T-helper 1 cell (primary cell): ENCODE data around the gene NIPBL.
A peak's percentile ranks its signal among the peaks of the same experiment; 100 is the strongest.
"Not testable (repeated sequence)": the region's sequence is repeated elsewhere in the genome, so short reads cannot be mapped to it uniquely, and the experiment has no call there.

ENCODE experiments used
- DNase-seq, 5 donors: peaks; one replicate each; pipeline ENCODE4 v3.0.0-alpha.2; 2012 to 2020

NIPBL gene

GRCh38 chr5:37090781-37091180 lies 214.2 kb downstream of the NIPBL start:
- no peak for DNase-seq

GRCh38 chr5:37093795-37094194 lies 217.2 kb downstream of the NIPBL start:
- not testable (repeated sequence) for DNase-seq

- DNase-seq, result not testable (repeated sequence)
Observed at GRCh38 chr5:37099267-37099666, 222.7 kb downstream of the NIPBL start.

GRCh38 chr5:37103302-37103701 lies 226.7 kb downstream of the NIPBL start:
- no peak for DNase-seq

GRCh38 chr5:37109338-37109737 lies 232.8 kb downstream of the NIPBL start:
- no peak for DNase-seq

GRCh38 chr5:37110135-37110534 lies 233.6 kb downstream of the NIPBL start:
- no peak for DNase-seq

- DNase-seq, result peak in 2 of 5 donors; percentile 5 to 81
Observed at GRCh38 chr5:37111426-37112382, 235.1 kb downstream of the NIPBL start.

- DNase-seq, result peak in 1 of 5 donors; percentile 15
Observed at GRCh38 chr5:37112383-37112991, 235.9 kb downstream of the NIPBL start.
